Duodenal mucosa (tissue), 2 donors: Measurements from ENCODE around the gene ZHX3.
A peak's percentile ranks its signal among the peaks of the same experiment; 100 is the strongest.

Source experiments
- H3K27ac ChIP-seq: one replicate; pipeline ENCODE4 v1.7.0; 2013; ENCODE audit warnings: low read depth, low read length
- H3K27me3 ChIP-seq, 2 donors: one replicate each; pipeline ENCODE4 v1.7.0; 2013; ENCODE audit warnings: low read length in 2 of 2, control low read depth in 1 of 2; ENCODE audit not compliant: insufficient read depth in 2 of 2, control insufficient read depth in 1 of 2
- H3K36me3 ChIP-seq, 2 donors: one replicate each; pipeline ENCODE4 v1.7.0; 2013; ENCODE audit warnings: low read length in 2 of 2, control low read depth in 1 of 2; ENCODE audit not compliant: insufficient read depth in 2 of 2, control insufficient read depth in 1 of 2
- H3K4me1 ChIP-seq, 2 donors: one replicate each; pipeline ENCODE4 v1.7.0; 2013; ENCODE audit warnings: low read length in 2 of 2, control low read depth in 1 of 2; ENCODE audit not compliant: insufficient read depth in 2 of 2, control insufficient read depth in 1 of 2
- H3K4me3 ChIP-seq, 2 donors: one replicate each; pipeline ENCODE4 v1.7.0; 2013; ENCODE audit warnings: low read length in 2 of 2, low read depth in 1 of 2
- H3K9ac ChIP-seq, 2 donors: one replicate each; pipeline ENCODE4 v1.7.0; 2013; ENCODE audit warnings: low read length in 2 of 2, low read depth in 1 of 2
- H3K9me3 ChIP-seq, 2 donors: one replicate each; pipeline ENCODE4 v1.7.0; 2013; ENCODE audit warnings: low read length in 2 of 2, control low read depth in 1 of 2; ENCODE audit not compliant: control insufficient read depth in 1 of 2

ZHX3 gene, protein sequence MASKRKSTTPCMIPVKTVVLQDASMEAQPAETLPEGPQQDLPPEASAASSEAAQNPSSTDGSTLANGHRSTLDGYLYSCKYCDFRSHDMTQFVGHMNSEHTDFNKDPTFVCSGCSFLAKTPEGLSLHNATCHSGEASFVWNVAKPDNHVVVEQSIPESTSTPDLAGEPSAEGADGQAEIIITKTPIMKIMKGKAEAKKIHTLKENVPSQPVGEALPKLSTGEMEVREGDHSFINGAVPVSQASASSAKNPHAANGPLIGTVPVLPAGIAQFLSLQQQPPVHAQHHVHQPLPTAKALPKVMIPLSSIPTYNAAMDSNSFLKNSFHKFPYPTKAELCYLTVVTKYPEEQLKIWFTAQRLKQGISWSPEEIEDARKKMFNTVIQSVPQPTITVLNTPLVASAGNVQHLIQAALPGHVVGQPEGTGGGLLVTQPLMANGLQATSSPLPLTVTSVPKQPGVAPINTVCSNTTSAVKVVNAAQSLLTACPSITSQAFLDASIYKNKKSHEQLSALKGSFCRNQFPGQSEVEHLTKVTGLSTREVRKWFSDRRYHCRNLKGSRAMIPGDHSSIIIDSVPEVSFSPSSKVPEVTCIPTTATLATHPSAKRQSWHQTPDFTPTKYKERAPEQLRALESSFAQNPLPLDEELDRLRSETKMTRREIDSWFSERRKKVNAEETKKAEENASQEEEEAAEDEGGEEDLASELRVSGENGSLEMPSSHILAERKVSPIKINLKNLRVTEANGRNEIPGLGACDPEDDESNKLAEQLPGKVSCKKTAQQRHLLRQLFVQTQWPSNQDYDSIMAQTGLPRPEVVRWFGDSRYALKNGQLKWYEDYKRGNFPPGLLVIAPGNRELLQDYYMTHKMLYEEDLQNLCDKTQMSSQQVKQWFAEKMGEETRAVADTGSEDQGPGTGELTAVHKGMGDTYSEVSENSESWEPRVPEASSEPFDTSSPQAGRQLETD

GRCh38 chr20:41317546-41318270 lies at the start of gene ZHX3:
Gene ZHX3 (minus strand): TSS chr20:41317731. CDS start chr20:41204916, 112,815 bp downstream.
- H3K27me3 ChIP-seq: no peaks in the 10 kb centered on the region
- H3K9me3 ChIP-seq: no peaks in the 10 kb centered on the region
- H3K4me3 ChIP-seq: peak within 1 kb of the TSS; percentile 74 to 88
- peaks cover 15 to 26% of the 10 kb centered on the region in 2 donors for H3K4me1 ChIP-seq
- H3K9ac ChIP-seq: peak within 1 kb of the TSS; percentile 78 to 83
- no peaks in the 10 kb centered on the region for H3K36me3 ChIP-seq
- peak within 1 kb of the TSS; percentile 84 for H3K27ac ChIP-seq

- Histone ChIP-seq H3K27me3 (peaks cover 23 to 30% of the 10 kb centered on the region in 2 donors), H3K9ac (no peak overlapping the region), H3K27ac (no peak overlapping the region), H3K4me3 (no peak overlapping the region), H3K4me1 (peaks cover 0 to 9% of the 10 kb centered on the region in 2 donors), H3K36me3 (no peaks in the 10 kb centered on the region), H3K9me3 (peaks cover 0 to 4% of the 10 kb centered on the region in 2 donors)
These were observed 49.8 kb upstream of the ZHX3 start for GRCh38 chr20:41367393-41367695.

DNA sequence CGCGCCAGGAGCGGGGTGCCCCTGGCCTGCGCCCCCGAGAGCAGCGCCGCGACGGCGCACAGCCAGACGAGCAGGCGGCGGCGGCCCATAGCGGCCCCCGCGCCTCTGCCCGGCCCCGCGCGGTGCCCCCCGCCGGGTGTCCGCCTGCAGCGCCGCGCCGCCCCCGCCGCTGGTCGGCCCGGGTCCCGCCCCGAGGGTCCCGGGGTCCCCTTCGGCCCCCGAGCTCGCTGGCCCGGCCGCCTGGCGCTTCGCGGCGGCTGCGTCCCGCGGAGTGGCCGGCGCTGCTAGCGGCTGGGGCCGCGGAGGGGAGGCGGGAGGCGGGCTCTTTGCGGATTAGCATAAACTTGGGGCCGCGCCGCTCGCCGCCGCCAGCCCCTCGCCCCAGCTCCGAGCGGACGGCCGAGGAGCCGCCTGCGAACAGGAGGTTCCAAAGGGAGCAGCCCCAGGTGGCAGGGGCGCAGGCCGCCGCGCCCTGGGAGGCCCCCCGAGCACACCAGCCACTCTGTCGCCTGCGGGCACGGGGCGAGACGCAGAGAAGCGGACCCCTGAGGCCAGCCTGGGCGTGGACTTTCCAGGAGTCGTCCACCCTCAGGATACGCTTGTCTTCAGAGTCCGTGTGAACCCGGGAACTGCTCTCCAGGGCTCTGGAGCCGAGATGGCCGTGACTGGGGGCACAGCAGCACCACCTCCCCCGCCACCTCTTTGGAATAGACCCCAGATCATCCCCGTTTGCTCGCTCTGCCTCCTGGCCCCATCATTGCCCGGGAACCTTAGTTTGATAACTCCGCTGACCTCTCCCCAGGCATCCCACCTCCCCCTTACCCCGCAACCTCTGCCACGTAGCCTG lies 49.2 kb upstream of the ZHX3 start, which contains the start of gene EMILIN3:
Gene EMILIN3, minus strand, starts transcription at position 273 of the 847 bp plus-strand sequence. Its CDS starts 184 bp downstream, at position 89.
- Histone ChIP-seq H3K36me3 (no peaks in the 10 kb centered on the region), H3K27ac (no peak within 1 kb of the TSS), H3K4me1 (peaks cover 0 to 9% of the 10 kb centered on the region in 2 donors), H3K9ac (no peak within 1 kb of the TSS), H3K27me3 (peaks cover 23 to 30% of the 10 kb centered on the region in 2 donors), H3K4me3 (peak within 1 kb of the TSS in 1 of 2 donors; percentile 32), H3K9me3 (peaks cover 0 to 4% of the 10 kb centered on the region in 2 donors)

DNA sequence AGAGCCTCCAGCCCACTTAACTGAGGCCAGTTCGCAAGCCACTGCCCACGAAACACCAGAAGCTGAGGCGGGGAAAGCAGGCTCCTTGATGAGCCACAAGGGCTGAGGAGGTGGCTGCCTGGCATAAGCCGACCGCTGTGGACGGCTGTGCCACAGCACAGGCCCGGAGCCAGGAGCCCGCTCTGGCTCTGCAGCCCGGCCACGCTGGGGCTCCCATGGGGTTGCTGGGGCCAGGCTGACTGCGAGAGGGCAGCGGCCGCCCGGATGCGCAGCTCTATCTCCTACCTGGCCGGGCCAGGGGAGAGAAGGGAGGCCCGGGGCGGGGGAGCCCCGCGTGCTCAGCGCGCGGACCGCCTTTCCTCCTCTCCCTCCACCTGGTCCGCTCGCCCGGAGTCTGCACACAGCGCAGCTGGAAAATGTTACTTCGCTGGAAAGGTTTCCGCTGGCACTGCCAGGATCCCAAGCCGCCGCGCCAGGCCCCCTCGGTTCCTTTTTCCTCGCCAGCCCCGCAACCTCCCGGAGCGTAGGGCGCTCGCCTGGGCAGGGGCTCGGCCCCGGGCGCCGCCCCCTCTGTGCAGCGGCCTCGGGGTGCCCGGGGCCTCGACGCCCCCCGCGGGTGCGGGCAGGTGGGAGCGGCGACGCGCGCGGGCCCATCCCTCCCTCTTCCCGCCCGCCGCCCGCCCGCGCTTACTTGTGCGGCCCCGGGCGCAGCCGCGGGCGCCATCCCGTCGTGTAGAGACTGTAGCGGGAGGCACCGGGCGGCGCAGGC lies 48.4 kb upstream of the ZHX3 start:
- Histone ChIP-seq H3K27me3 (peaks cover 23 to 30% of the 10 kb centered on the region in 2 donors), H3K9ac (no peak overlapping the region), H3K4me3 (no peak overlapping the region), H3K9me3 (no peaks in the 10 kb centered on the region), H3K4me1 (peaks cover 0 to 9% of the 10 kb centered on the region in 2 donors), H3K36me3 (peaks cover 0 to under 1% of the 10 kb centered on the region in 2 donors), H3K27ac (no peak overlapping the region)

- no peak overlapping the region for H3K4me3 ChIP-seq
- H3K9ac ChIP-seq: no peak overlapping the region
- H3K4me1 ChIP-seq: peaks cover 0 to 9% of the 10 kb centered on the region in 2 donors
- peaks cover 23 to 30% of the 10 kb centered on the region in 2 donors for H3K27me3 ChIP-seq
- H3K9me3 ChIP-seq: no peaks in the 10 kb centered on the region
- H3K36me3 ChIP-seq: peaks cover 0 to 7% of the 10 kb centered on the region in 2 donors
- no peak overlapping the region for H3K27ac ChIP-seq
These were observed 47.6 kb upstream of the ZHX3 start for GRCh38 chr20:41364967-41365765.

- Histone ChIP-seq H3K36me3 (peaks cover 5 to 15% of the 10 kb centered on the region in 2 donors), H3K4me1 (peaks cover 0 to 9% of the 10 kb centered on the region in 2 donors), H3K27ac (no peak overlapping the region), H3K4me3 (no peak overlapping the region), H3K27me3 (peaks cover 23 to 30% of the 10 kb centered on the region in 2 donors), H3K9me3 (no peaks in the 10 kb centered on the region), H3K9ac (no peak overlapping the region)
These were observed 46.8 kb upstream of the ZHX3 start for GRCh38 chr20:41364236-41364855.

- peaks cover 6 to 16% of the 10 kb centered on the region in 2 donors for H3K36me3 ChIP-seq
- H3K4me3 ChIP-seq: no peak overlapping the region
- H3K9ac ChIP-seq: no peak overlapping the region
- peaks cover 0 to 10% of the 10 kb centered on the region in 2 donors for H3K4me1 ChIP-seq
- H3K9me3 ChIP-seq: no peaks in the 10 kb centered on the region
- H3K27ac ChIP-seq: no peak overlapping the region
- H3K27me3 ChIP-seq: peaks cover 23 to 30% of the 10 kb centered on the region in 2 donors
These were observed 46.1 kb upstream of the ZHX3 start for GRCh38 chr20:41363601-41364000.

DNA sequence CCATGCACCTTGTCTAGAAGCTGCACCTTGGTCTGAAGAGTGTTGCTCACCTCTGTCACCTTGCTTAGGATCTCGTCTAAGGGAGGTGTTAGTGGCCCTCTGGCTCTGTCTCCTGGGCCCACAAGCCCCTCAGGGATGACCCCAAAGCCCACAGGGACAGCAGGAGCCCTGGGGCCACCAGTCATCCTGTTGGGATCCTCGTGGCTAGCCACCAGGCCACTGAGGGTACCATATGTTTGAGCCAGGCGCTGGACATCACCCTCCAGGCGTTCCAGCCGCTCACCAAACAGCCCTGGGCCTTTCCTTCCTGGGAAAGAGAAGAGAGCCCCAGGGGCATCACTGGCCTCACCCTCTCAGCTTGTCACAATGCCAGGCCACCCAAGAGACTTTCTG lies 45.2 kb upstream of the ZHX3 start:
- no peak overlapping the region for H3K27ac ChIP-seq
- peaks cover 5 to 18% of the 10 kb centered on the region in 2 donors for H3K4me1 ChIP-seq

More for the DNA sequence above, 45.2 kb upstream of the ZHX3 start:
- H3K4me3 ChIP-seq: no peak overlapping the region
- H3K27me3 ChIP-seq: peaks cover 23 to 26% of the 10 kb centered on the region in 2 donors
- H3K9me3 ChIP-seq: no peaks in the 10 kb centered on the region
- H3K36me3 ChIP-seq: peaks cover 6 to 22% of the 10 kb centered on the region in 2 donors
- no peak overlapping the region for H3K9ac ChIP-seq
